Adipose tissue (tissue), 3 donors: ENCODE data around the gene AHI1. TPM values are rescaled to one million over a fixed set of nuclear protein-coding genes. Genes with fewer than 3 reads are reported as not detected.

ENCODE experiments used
- H3K27ac ChIP-seq: one replicate; pipeline ENCODE4 v1.5.1; 2013; ENCODE audit warnings: low read depth, low read length
- WGBS, 3 donors: extraction: QIAGEN DNeasy Blood & Tissue Kit; methylation state at CpG; one replicate each; pipeline ENCODE4 v1.1.7; 2013; 5-methylcytosine and 5-hydroxymethylcytosine counted together
- polyA plus RNA-seq, 3 donors: library from polyadenylated mRNA; stranded (reverse); fragments of 200-250 nt; gene quantifications; one replicate each; pipeline ENCODE4 v1.2.3, GENCODE V29; 2013
- donor health status: healthy with polysubstance abuse.
- donor health status: Bipolar disorder and iron deficiency.
- donor health status: healthy.

The AHI1 gene
- polyA plus RNA-seq, 3 donors, result 6.0 to 7.5 (median 6.3) TPM

- WGBS, 3 donors, result 74 to 84% (median 75%) methylated on average over 5 of the region's 5 CpGs
- H3K27ac ChIP-seq, result no peak overlapping the region
Observed at GRCh38 chr6:135235716-135236115, 261.8 kb downstream of the AHI1 start.

GRCh38 chr6:135234492-135234780 is 263.1 kb downstream of the AHI1 start:
- no peak overlapping the region for H3K27ac ChIP-seq
- 47 to 68% (median 54%) methylated on average over 1 of the region's 1 CpG for WGBS, 3 donors

GRCh38 chr6:135233686-135234491 is 263.7 kb downstream of the AHI1 start:
- 50 to 71% (median 55%) methylated on average over 5 of the region's 5 CpGs for WGBS, 3 donors
- H3K27ac ChIP-seq, result no peak overlapping the region
